HG03460 (cell line): ENCODE results near the gene DLL4.

Experiments used
- ATAC-seq: cut with Tn5 transposase; IDR thresholded peaks from one replicate; pipeline ENCODE4 v1.9.1; 2021; ENCODE audit not compliant: unreplicated experiment

Gene DLL4

DNA sequence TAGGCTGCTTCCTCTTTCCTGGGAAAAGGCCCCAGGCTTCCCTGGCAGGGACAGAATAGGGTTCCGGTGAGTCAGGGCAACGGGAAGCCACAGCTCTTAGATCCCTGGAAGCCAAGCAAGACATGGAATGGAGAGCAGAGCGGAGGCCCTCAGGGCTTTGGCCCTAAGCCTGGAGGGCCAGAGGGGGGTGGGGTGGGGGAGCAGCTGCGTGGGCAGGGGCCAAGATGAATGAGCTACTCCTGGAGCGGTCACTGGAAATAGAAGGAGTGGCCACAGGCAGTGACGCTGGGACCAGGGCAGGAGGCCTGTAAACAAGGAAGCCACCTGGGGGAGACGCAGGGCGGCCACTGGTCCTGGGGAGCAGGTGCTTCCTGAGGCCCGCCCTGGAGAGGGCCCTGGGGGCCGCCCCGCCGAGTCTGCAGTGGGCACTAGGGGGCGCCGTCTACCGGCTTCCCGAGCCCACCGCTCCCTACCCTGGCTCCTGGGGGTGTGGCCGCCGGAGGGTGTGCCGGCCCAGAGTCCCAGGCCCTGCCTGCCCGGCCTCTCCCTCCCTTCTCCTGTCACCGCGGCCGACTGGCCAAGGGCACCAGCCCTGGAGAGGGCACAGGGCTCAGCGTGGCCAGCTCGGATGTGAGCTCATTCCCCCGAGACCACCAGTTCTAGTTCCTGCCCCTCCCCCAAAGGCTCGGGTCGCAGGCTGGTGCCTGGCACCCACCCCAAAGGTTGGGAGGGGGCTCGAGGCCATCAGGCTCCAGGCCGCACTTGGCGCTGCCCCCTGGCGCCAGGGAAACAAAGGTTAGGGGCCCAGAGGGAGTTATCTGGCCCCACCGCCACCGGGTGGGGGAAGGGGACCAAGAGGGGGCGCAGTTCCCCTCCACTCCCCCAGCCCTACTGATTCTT is 22.8 kb upstream of the DLL4 start:
- ATAC-seq: peak; percentile 76

- ATAC-seq: no peak
Measured at GRCh38 chr15:40906991-40907802, 21.9 kb upstream of the DLL4 start.

GRCh38 chr15:40908095-40908494 is 21.0 kb upstream of the DLL4 start:
- ATAC-seq: no peak

GRCh38 chr15:40909662-40910630 is 19.2 kb upstream of the DLL4 start:
- no peak for ATAC-seq

GRCh38 chr15:40911141-40911540 is 18.0 kb upstream of the DLL4 start:
- no peak for ATAC-seq

GRCh38 chr15:40911693-40912092 is 17.4 kb upstream of the DLL4 start:
- ATAC-seq: no peak

DNA sequence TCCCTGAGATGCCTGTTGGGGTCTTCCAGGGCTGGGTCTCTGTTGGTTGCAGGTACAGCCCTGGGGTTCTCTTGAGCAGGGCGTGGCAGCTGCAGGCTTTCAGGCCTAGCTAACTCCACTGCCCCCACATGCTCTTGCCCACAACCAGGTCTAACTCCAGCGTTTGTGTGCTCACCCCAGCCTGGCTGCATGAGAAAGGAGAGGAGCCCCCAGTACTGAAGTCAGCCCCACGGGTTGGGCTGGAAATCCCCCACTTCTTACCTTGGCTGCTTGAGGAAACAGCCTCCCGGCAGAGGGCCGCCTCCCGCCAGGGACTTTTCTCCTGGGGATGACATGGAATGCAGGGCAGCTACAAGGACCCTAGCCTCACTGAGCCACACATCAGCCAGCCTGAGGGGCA is 16.7 kb upstream of the DLL4 start:
- no peak for ATAC-seq

GRCh38 chr15:40914013-40914412 is 15.1 kb upstream of the DLL4 start:
- ATAC-seq: no peak

- ATAC-seq: no peak
Measured at GRCh38 chr15:40914486-40914885, 14.7 kb upstream of the DLL4 start.

DNA sequence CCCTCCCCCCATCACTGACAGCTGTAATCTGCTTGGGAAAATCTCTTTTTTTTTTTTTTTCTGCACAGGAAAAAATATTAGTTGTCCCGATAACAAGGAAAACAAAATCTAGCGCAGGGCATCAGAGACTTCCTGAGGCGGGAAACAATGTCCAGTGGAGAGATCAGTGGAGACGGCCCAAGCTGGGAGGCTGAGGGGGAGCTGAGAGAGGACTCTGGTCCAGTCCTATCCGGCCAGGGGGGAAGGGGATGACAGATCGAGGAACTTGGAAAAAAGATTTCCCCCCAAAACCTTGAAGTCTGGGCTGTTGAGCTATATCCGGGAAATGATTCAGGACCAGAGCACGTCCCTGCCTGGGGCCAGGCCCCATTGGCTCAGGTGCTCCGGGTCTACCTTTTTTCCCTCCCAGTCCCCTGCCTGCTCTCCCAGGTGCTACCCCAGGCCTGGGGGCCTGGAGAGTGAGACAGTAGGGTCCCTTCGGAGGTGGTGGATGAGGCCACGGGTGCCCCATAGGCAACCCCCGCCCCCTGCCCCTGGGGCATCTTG is 14.0 kb upstream of the DLL4 start:
- ATAC-seq: no peak

- no peak for ATAC-seq
Measured at GRCh38 chr15:40915679-40916078, 13.5 kb upstream of the DLL4 start.

DNA sequence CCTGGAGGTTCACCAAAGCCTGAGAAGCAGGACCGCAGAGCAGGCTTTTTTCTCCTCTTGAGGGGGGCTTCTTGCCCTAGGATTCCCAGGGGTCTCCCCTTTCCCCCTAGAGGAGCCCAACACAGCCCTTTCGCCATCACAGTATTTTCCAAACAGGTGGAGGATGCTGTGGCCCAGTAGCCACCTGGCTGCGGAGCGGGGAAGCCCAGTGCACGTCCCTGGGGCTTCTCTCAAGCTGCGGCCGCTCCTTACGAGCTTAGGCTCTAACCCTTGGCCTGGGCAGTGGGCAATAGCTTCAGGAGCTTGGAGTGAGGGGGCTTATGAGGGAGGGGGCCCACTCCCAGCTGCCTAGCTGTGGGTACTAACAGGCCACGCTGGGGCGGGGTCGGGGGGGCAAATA is 11.6 kb upstream of the DLL4 start:
- ATAC-seq: no peak

DNA sequence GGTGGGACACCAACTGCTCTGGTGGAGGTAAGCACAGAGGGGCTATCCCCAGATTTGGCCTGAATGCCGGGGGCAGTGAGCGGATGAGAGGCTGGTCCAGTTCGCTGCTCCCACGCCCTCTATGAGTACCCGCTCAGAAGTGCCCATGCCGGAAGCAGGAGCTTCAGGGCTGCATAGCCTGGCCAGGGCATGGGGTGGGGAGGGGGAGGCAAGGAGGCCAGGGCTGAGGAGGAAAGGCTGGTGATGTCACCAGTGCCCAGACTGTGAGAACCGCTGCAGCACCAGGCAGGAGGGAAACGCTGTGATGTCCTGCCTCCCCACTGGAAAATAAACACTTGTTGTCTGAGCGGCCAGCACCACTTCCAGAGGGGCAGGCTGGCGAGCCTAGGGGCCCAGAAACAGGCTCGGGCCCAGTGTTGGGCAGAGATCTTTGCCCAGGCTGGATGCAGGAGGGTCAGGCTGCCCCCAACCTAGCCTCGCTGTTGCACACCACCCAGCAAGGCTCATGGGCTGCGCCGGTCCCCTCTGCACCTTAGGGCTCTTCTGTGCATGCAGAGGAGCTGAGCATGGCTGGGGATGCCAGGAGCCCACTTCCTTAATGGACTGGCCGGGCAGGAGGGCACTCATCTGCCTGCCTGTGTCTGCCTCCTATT is 10.9 kb upstream of the DLL4 start:
- ATAC-seq: no peak

- no peak for ATAC-seq
Measured at GRCh38 chr15:40918799-40919392, 10.2 kb upstream of the DLL4 start.

- ATAC-seq: no peak
Measured at GRCh38 chr15:40921949-40922607, 7.1 kb upstream of the DLL4 start.

DNA sequence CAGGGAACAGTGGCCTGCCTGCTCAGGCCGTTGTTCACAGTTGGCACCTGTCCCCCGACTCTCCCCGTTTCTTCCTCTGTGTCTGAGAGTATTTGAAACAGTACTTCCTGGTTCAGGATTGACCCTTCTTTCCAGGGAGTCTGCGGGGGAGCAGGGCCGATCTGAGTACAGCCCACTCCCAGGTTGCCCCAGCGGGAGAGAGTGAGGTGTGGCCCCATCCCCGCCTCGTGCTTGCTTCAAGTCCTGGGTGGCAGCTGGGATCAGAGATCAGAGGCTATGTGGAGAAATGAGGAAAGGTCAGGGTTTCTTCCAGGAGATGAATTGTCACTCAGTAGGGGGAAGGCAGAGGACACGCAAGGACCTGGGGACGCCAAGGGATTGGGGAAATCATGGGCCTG is 6.5 kb upstream of the DLL4 start:
- ATAC-seq: no peak

GRCh38 chr15:40923551-40923950 is 5.6 kb upstream of the DLL4 start:
- ATAC-seq: no peak

DNA sequence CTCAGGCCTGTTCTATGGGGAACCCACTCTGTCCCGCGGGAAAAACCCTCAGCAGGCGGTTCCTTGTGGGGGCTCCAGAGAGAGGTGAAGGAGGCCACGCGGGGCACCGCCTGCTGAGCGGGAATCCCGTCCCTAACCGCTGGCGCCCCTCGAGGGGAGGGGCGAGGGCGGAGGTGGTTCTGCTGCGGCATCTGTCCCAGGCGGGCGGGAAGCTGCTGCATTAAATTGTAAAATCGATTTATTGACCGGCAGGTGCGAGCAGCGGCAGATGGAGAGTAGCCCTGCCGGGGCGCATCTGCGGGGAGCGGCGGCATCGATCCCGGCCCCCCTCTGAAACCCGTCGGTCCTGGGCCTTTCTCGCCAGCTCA is 3.7 kb upstream of the DLL4 start:
- no peak for ATAC-seq
